HPDE6-E6E7 (cell line): ENCODE results near the gene OR52H1.
"Not testable (repeated sequence)": the region's sequence is repeated elsewhere in the genome, so short reads cannot be mapped to it uniquely, and the experiment has no call there.

ENCODE experiments used
- DNase-seq: peaks from one replicate; pipeline ENCODE4 v3.0.0; 2011; ENCODE audit warnings: missing footprints; ENCODE audit errors: extremely low spot score

The OR52H1 gene

GRCh38 chr11:5548440-5548839 is at the start of gene OR52H1:
Gene OR52H1, minus strand, starts transcription at chr11:5548540. Its CDS starts 3,035 bp downstream, at chr11:5545505.
- DNase-seq, result no peak

DNA sequence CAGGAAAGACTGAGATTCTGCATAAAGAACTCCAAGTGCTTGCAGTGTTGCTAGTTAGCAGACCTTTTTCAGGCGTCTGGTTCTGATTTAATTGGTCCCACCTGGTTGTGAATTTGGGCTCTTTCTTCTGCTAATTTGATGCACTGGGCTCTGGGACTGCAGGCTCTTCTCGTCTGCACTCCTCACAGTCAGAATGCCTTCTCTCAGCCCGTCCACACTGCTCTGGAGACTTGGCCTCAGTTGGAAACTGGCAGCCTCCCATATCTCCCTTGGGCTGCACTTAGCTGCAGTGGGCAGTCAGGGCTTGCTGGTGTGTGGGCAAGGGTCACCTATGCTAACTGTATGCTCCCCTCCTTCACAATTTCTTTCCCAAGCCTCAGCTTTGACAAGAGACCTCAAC is 49.6 kb upstream of the OR52H1 start:
- no peak for DNase-seq

DNA sequence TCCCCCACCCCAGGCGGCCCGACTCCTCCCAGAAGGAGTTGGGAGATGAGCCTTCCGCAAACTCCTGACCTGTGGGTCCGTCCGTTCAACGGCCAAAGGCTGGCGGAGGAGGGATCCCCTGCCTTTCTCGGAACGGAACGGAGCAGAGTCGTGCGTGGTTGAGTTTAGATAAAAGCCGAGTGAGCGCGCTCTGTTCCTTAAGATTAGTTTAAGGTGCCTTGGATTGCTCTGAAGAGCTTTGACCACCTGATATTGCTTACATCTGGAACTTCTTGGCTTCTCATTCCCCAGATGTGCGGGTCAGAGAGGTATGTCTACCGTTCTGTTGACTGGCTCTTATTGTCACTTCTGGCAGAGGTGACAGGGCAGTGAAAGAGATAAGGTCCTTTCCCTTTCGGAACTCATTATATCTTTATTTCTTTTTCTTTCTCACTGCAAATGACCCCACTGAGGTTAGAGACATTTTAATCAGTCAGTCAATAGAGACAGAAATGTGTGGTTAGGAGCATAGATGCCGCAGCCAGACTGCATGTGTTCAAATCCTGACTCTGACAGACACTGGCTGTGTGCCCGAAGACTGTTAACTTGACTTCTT is 48.4 kb upstream of the OR52H1 start, which contains the start of gene TRIM6:
TSS of gene TRIM6 (plus strand) at position 31 of the 595 bp plus-strand sequence. CDS start at position 292, 261 bp downstream.
- peak; percentile 15 for DNase-seq

DNA sequence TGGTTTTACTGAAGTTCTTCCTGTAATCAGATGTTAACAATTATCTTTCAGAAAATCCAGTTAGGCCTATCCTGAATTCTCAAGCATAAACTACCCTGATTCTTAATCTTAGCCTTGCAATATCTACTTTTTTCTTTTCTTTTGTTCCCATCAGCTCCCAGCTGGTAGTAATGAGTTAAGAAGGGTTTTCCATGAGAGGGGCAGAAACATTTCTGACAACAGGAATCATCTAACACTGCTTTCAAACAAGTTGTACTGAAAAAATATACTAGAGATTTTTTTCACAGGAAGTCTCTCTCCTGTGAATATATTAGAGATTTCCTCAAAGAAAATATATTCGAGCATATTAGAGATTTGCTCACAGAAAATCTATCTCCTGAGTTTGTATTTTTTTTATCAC is 44.8 kb upstream of the OR52H1 start:
- no peak for DNase-seq

- no peak for DNase-seq
Measured at GRCh38 chr11:5592615-5593014, 44.3 kb upstream of the OR52H1 start.

DNA sequence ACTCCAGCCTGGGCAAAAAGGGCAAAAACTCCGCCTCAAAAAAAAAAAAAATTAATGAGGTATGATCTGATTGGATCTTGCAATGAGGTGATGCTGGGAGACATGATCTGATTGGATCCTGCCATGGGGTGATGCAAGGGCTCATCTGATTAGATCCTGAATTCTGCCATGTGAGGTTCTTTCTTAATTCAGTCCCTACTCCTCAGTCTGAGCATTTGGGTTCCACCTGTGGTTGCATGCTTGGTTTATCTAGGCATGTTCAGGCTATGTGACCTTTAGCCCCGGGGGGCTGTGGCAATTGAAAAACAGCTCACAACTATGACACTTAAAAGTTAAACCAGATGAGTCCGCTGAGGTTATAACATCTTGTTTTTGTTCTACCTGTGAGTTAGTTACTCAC is 43.3 kb upstream of the OR52H1 start:
- DNase-seq, result no peak

- not testable (repeated sequence) for DNase-seq
Measured at GRCh38 chr11:5589906-5590305, 41.6 kb upstream of the OR52H1 start.

DNA sequence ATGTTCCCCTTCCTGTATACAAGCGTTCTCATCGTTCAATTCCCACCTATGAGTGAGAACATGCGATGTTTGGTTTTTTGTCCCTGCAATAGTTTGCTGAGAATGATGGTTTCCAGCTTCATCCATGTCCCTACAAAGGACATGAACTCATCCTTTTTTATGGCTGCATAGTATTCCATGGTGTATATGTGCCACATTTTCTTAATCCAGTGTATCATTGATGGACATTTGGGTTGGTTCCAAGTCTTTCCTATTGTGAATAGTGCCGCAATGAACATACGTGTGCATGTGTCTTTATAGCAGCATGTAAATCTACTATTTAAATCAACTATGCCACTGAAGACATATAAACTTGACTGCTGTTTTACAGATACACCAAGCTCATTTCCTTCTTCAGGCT is 36.1 kb upstream of the OR52H1 start:
- DNase-seq, result not testable (repeated sequence)

- no peak for DNase-seq
Measured at GRCh38 chr11:5581014-5581413, 32.7 kb upstream of the OR52H1 start.

DNA sequence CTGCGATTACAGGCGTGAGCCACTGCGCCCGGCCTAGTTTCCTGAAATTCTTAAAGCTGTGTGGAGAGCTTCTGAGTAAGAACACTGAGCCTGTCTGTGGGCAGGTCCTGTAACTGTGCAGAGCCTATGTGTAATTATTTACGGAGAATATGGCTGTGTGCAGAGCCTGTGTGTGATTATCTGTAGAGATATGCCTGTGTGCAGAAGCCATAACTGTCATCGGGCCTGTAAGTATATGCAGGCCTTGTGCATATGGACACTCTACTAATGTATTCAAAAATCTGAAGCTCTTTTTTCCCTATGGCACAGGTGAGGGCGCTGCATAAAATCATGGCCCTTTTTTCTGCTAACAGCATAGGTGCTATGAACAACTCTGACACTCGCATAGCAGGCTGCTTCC is 32.2 kb upstream of the OR52H1 start, which contains the start of gene OR52B6:
TSS of gene OR52B6 (plus strand) at position 301 of the 400 bp plus-strand sequence. CDS start at position 301, 0 bp downstream.
- DNase-seq, result no peak

DNA sequence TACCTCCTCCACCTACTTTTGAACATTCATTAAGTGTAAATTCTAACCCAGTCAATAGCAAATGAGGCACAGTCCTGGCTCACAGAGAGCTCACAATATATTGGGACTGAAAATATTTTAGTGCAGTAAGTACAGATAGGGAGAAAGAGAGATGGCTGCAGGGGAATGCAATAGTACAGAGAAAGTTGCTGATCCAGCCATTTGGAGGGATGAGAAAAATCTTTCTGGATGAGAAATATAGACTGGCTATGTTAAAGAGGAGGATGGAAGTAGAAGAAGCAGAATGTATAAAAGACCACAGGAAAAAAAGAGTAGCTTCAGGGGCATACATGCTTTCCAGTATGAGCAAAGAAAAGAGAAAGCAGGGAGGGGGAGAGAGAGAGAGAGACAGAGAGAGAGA is 28.8 kb upstream of the OR52H1 start:
- no peak for DNase-seq

GRCh38 chr11:5575152-5575551 is 26.8 kb upstream of the OR52H1 start:
- DNase-seq, result no peak

GRCh38 chr11:5574654-5575053 is 26.3 kb upstream of the OR52H1 start:
- DNase-seq, result no peak

- DNase-seq, result no peak
Measured at GRCh38 chr11:5564259-5565019, 16.1 kb upstream of the OR52H1 start.

- no peak for DNase-seq
Measured at GRCh38 chr11:5557751-5558150, 9.4 kb upstream of the OR52H1 start.

- no peak for DNase-seq
Measured at GRCh38 chr11:5556596-5557188, 8.4 kb upstream of the OR52H1 start.

DNA sequence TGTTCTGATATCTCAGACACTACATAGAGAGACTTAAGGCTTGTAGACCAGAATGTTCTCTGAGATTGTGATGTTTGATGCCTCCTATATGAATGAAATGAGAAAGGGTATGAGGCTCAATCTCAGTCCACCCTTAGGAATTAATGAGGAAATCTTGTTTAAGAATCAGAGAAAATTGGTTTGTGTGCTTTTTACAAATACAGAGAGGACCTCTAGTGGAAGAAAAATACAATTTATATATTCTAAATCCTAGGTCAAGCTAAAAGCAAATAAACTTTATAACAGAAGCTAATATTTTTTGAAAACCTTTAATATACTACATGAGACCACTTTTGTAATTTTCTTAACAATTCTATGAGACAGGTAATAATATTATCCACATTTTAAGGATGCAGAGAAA is 5.0 kb upstream of the OR52H1 start:
- DNase-seq, result no peak

DNA sequence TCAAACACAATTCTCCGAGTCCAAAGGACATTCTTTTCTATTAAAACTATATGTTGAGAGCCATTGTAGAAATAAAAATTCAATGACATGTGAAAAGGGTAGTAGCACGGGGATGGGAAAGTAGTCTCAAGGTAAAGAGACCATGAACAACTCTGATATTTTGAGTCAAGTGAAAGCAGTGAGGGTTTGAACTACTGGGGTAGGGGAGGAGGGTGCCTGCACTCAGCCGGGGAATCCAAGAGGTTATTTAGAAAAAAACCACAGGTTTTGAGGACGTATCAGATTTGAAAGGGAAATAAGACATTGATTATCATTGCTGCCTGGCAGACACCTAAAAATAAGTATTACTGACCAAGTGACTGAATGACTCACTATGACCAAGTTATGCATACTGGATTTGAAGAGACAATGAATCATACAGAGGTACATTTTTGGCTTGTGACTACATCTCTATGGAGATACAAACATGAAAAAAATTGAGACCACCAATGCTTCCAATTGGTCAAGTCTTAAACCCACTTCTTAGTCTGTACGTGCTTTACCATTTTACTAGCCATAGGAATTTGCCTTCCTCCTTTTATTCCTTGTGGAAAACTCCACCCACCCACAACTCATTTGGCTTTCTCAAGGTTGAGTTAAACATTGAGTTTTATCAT is 2.2 kb upstream of the OR52H1 start:
- peak; percentile 49 for DNase-seq

GRCh38 chr11:5547982-5548381 is 358 bp downstream of the OR52H1 start:
- no peak for DNase-seq

- no peak for DNase-seq
Measured at GRCh38 chr11:5546457-5546856, 1.9 kb downstream of the OR52H1 start.

DNA sequence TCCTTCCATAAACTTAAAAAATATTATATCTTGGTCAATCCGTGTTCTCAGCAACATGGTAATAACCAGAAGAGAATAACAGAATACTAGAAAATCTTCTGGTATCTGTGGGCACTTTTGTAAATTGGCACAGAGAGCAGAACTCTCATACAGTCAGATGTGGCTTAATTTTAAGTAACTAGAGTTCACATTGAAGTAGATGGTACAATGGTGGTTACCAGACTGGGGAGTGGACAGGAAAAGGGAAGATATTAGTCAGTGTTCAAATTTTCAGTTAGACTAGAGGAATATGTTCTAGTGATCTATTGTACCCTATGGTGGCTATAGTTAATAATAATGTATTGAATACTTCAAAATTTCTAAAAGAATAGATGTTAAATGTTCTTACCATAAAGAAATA is 6.9 kb downstream of the OR52H1 start:
- DNase-seq, result no peak

- DNase-seq, result no peak
Measured at GRCh38 chr11:5536482-5536881, 11.9 kb downstream of the OR52H1 start.
